Skin epidermis (tissue), 12 donors: ENCODE measurements around the gene ZBTB32.

Source experiments
- H3K27ac ChIP-seq, 21 experiments: fragments of 200-600 bp; sonication (generic) in 11 of 21; one replicate each; pipeline ENCODE4 v1.5.0; 2020; ENCODE audit warnings: mild to moderate bottlenecking in 3 of 21, inconsistent platforms in 2 of 21, moderate library complexity in 2 of 21
- H3K4me3 ChIP-seq, 7 experiments: fragments of 200-600 bp; sonication (generic) in 2 of 7; one replicate each; pipeline ENCODE4 v1.5.0; 2020; ENCODE audit warnings: inconsistent platforms in 2 of 7, mild to moderate bottlenecking in 2 of 7, moderate library complexity in 1 of 7

ZBTB32 gene

DNA sequence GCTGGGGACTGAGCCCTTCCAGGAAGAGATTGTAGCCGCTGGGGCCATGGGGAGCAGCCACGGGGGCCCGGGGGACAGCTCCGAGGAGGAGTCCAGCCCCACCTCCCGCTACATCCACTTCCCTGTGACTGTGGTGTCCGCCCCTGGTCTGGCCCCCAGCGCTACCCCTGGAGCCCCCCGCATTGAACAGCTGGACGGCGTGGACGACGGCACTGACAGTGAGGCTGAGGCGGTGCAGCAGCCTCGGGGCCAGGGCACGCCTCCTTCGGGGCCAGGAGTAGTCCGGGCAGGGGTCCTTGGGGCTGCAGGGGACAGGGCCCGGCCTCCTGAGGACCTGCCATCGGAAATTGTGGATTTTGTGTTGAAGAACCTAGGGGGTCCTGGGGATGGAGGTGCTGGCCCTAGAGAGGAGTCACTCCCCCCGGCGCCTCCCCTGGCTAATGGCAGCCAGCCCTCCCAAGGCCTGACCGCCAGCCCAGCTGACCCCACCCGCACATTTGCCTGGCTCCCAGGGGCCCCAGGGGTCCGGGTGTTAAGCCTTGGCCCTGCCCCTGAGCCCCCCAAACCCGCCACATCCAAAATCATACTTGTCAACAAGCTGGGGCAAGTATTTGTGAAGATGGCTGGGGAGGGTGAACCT is 28.3 kb downstream of the ZBTB32 start:
- no peak overlapping the region for H3K4me3 ChIP-seq
- H3K27ac ChIP-seq: no peak overlapping the region

- no peak overlapping the region for H3K4me3 ChIP-seq
- H3K27ac ChIP-seq: peak overlapping the region in 1 of 21 experiments; percentile 8
Observed at GRCh38 chr19:35733180-35734125, 29.1 kb downstream of the ZBTB32 start.

DNA sequence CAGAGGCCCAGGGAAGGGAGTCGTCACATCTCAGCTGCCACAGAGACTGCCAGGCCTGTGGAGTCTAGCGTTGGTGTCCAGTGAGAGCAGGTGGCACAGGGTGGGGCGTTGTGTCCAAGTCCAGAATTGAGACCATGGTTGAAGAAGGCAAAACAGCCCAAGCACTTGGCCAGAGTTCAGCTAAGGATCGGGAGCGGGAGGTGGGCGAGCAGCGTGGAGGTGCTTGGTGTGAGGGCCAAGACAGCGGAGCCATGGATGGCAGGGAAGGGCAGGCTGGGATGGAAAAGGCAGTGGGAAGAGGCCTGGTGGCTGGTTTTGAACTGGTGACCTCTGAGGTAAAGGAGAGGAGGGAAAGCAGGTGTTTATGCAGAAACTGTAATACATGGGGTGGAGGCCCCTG is 29.9 kb downstream of the ZBTB32 start:
- Histone ChIP-seq H3K27ac (no peak overlapping the region), H3K4me3 (no peak overlapping the region)

GRCh38 chr19:35734889-35735288 is 30.5 kb downstream of the ZBTB32 start:
- no peak overlapping the region for H3K27ac ChIP-seq
- H3K4me3 ChIP-seq: no peak overlapping the region

GRCh38 chr19:35736913-35737886 is 32.8 kb downstream of the ZBTB32 start:
- Histone ChIP-seq H3K27ac (no peak overlapping the region), H3K4me3 (no peak overlapping the region)

DNA sequence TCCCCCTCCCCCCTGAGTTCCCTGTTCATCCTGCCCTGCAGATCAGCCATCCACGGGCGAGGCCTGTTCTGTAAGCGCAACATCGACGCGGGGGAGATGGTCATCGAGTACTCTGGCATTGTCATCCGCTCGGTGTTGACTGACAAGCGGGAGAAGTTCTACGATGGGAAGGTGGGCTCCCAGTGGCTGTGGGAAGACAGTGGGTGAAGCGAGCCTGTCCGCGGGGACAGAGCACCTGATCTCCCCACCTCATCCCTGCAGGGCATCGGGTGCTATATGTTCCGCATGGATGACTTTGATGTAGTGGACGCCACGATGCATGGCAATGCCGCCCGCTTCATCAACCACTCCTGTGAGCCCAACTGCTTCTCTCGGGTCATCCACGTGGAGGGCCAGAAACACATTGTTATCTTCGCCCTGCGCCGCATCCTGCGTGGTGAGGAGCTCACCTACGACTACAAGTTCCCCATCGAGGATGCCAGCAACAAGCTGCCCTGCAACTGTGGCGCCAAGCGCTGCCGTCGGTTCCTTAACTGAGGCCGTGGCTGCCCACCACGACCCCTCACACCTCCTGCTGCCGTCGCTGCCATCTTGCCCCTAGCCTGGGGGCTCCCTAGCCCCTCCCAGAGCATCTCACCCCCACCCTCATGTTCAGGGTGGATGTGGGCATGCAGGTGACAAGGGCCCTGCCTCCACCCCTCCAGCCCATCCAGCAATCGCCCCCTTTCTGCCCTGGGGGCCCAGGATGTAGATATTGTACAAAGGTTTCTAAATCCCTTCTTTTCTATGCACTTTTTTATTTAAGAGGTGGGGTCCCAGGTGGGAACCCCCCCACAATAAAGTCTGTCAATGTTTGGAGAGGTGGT is 33.9 kb downstream of the ZBTB32 start:
- H3K27ac ChIP-seq: peak overlapping the region in 1 of 21 experiments; percentile 83
- no peak overlapping the region for H3K4me3 ChIP-seq

DNA sequence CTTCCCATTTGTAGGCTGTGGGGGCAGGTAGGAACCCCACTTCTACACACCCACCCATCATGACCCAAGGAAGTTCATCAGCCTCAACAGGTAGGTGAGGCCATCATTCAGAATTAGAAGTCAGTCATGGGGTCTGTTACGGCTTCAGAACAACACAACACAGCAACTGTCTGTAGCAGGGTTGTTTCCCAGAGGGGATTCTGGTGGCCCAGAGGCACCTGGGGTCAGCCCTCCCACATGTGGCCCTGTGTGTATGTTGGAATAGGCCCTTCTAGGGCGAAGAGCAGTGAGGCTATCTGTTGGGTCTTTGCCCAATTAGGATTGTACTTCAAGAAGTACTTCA is 34.5 kb downstream of the ZBTB32 start:
- peak overlapping the region in 1 of 21 experiments; percentile 83 for H3K27ac ChIP-seq
- no peak overlapping the region for H3K4me3 ChIP-seq

DNA sequence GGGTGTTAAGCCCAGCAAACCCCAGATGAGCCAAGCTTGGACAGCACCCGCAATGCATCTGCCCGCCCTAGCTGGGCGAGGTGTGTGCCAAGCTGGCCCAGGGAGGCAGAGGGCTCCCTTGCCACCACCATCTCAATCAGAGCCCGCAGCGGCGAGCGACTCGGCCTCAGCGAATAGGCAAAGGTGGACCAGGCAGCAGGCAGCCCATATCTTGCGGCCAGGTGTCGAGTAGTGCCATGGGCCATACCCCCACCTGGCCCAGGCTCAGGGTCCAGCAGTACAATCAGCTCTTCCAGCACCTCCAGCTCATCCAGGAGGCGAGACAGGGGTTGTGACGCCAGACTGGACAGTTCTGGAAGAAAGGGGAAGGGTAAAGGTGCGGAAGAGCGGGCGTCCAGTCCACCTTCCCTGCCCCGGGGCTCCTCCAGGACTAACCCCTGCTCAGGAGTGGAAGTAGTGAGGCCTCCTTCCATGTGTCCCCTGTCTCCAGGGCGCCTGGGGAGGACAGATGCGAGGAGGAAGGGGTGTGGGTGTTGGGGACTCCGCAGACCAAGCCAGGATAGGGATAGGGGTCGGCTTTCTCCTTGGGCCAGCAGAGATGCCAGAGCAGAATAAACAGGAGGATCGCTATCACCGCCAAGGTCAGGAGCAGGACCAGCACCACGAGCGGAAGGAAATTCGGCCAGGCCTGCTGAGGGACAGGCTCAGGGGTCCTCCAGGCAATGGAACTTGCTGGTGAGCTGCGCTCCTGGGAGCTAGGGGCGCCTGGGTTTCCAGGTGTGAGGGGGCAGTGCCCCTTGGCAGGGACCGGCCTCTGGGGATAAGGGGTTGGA is 35.1 kb downstream of the ZBTB32 start:
- Histone ChIP-seq H3K27ac (peak overlapping the region in 16 of 21 experiments; percentile 11 to 95 (median 71)), H3K4me3 (peak overlapping the region; percentile 42 to 57 (median 52))

- peak overlapping the region; percentile 42 to 57 (median 52) for H3K4me3 ChIP-seq
- peak overlapping the region in 17 of 21 experiments; percentile 11 to 95 (median 72) for H3K27ac ChIP-seq
Observed at GRCh38 chr19:35740108-35740422, 35.7 kb downstream of the ZBTB32 start.

- Histone ChIP-seq H3K4me3 (peak overlapping the region; percentile 42 to 57 (median 52)), H3K27ac (peak overlapping the region in 20 of 21 experiments; percentile 39 to 99 (median 82))
Observed at GRCh38 chr19:35740423-35741202, 36.3 kb downstream of the ZBTB32 start.

GRCh38 chr19:35741203-35741515 is 36.8 kb downstream of the ZBTB32 start:
- Histone ChIP-seq H3K27ac (peak overlapping the region in 20 of 21 experiments; percentile 39 to 99 (median 79)), H3K4me3 (peak overlapping the region; percentile 42 to 57 (median 52))

GRCh38 chr19:35742121-35742724 is 37.9 kb downstream of the ZBTB32 start, which contains the start of gene IGFLR1:
IGFLR1 (minus strand) TSS chr19:35742452; CDS start chr19:35741180, 1,272 bp downstream.
- Histone ChIP-seq H3K4me3 (peak within 1 kb of the TSS; percentile 42 to 57 (median 52)), H3K27ac (peak within 1 kb of the TSS in 20 of 21 experiments; percentile 50 to 99 (median 82))

- Histone ChIP-seq H3K4me3 (peak overlapping the region in 6 of 7 experiments; percentile 62 to 97 (median 89)), H3K27ac (peak overlapping the region in 14 of 21 experiments; percentile 98 to 100 (median 100))
Observed at GRCh38 chr19:35743640-35744429, 39.5 kb downstream of the ZBTB32 start.

DNA sequence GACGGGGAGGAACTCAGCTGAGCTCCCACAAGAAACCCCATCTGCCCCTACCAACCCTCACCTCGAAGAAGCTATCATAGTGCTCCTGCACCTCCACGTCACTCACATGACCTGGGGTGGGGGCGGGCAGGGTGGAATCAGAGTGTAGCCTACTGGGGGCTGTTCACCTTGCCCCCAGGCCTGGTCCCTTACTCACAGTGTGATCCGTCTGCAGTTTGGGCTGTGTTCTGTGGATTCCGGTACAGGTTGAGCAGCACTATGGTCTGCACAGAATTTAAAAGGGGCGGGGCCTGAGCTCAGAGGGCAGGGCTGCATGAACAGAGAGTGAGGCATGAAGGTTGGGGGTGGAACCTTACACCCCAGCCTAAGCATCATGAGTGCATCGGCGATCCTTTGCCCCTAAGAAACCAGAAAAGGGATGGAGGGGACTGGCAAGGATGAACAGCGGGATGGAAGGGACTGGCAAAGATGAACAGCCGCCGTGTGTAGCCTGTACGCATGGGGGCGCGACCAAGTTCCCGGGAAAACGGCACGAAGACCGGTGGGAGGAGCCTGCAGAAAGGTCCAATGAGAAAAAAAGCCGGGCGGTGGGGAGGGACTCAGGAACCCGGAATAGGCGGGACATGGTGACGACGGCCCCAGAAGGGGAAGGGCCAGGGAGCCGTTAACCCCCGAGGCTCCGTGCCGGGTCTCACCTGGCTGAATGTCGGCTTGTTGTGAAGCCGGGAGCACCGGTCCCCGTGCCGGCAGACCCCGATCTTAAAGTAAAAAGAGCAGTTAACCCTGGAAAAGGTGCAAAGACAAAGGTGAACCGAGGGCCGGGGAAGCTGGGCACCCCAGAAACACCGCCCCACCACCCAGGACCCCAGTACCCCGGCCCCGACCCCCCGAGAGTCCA is 40.3 kb downstream of the ZBTB32 start:
- peak overlapping the region; percentile 91 to 100 (median 100) for H3K27ac ChIP-seq
- peak overlapping the region; percentile 58 to 97 (median 87) for H3K4me3 ChIP-seq
